K562 (cell line): ENCODE results near the gene CALY. TPM values are rescaled to one million over a fixed set of nuclear protein-coding genes. Genes with fewer than 3 reads are reported as not detected.
A peak's percentile ranks its signal among the peaks of the same experiment; 100 is the strongest.

Source experiments
- ATAC-seq: fragments of 200-7000 bp; cut with Tn5 transposase; 3 replicates; pipeline ENCODE4 v1.9.1; 2020; ENCODE audit warnings: moderate library complexity
- BruUV-seq: library from RNA; stranded (reverse); fragments of 400-500 nt; replicated peaks from 2 replicates; lab custom pipeline; 2021; lab: Mats Ljungman, UMichigan
- CTCF ChIA-PET: fragments of 300-600 bp; formaldehyde crosslinking; extraction: SDS; loops from one replicate; lab custom pipeline; 2021; ENCODE audit warnings: low intra/inter-chr PET ratio; lab: Yijun Ruan, JAX
- POLR2A ChIA-PET: fragments of 300-600, 350-650 bp; sonication (Branson Sonifier 250); formaldehyde crosslinking; extraction: SDS; loops from one replicate; lab custom pipeline; 2021; ENCODE audit warnings: antibody characterized with exemption, inconsistent platforms; lab: Yijun Ruan, JAX
- DNase-seq, 4 experiments: peaks; one replicate each; pipeline versions ENCODE4 v3.0.0 to v3.0.0-alpha.2; 2011 to 2018; ENCODE audit warnings: low spot score in 3 of 4, mixed read lengths in 3 of 4; ENCODE audit errors: extremely low read depth in 1 of 4
- FAIRE-seq: peaks from 2 replicates; lab custom pipeline; 2011; peaks lifted over from hg19 to GRCh38; lab: Jason Lieb, UNC
- H2AFZ ChIP-seq: 2 replicates; pipeline ENCODE4 v1.6.0; 2011; ENCODE audit warnings: low read depth, low read length, control low read depth, inconsistent platforms
- H3K27ac ChIP-seq: fragments of 200-600 bp; 3 replicates; pipeline ENCODE4 v1.8.0; 2011; ENCODE audit warnings: low read depth, mild to moderate bottlenecking, control low read depth, inconsistent platforms, low read length, moderate library complexity, mixed read lengths; ENCODE audit errors: extremely low read depth
- H3K27me3 ChIP-seq, 2 experiments: fragments of 300-600 bp in 1 of 2; 2 replicates in 1 of 2; 3 replicates in 1 of 2; pipeline versions ENCODE4 v1.6.0 to v1.8.0; 2011; ENCODE audit warnings: inconsistent platforms in 2 of 2, low read length in 2 of 2, mild to moderate bottlenecking in 1 of 2, mixed read lengths in 1 of 2, moderate library complexity in 1 of 2; ENCODE audit not compliant: control insufficient read depth in 2 of 2, insufficient read depth in 2 of 2
- H3K36me3 ChIP-seq: fragments of 300-600 bp; 3 replicates; pipeline ENCODE4 v1.8.0; 2011; ENCODE audit warnings: mild to moderate bottlenecking, low read length, inconsistent platforms; ENCODE audit not compliant: control insufficient read depth, insufficient read depth
- H3K4me1 ChIP-seq, 2 experiments: fragments of 200-600 bp in 1 of 2; replicated peaks in 1 of 2; 2 replicates in 1 of 2; 3 replicates in 1 of 2; pipeline versions ENCODE4 v1.5.1 to v1.8.0; 2011; ENCODE audit warnings: inconsistent platforms in 2 of 2, low read length in 2 of 2, mild to moderate bottlenecking in 1 of 2, mixed read lengths in 1 of 2, moderate library complexity in 1 of 2; ENCODE audit not compliant: control insufficient read depth in 2 of 2, insufficient read depth in 2 of 2
- H3K4me2 ChIP-seq: 2 replicates; pipeline ENCODE4 v1.6.1; 2011; ENCODE audit warnings: low read length, control low read depth, inconsistent platforms, mixed read lengths; ENCODE audit not compliant: insufficient read depth
- H3K4me3 ChIP-seq: fragments of 200-600 bp; sonication (generic), shearing (Covaris generic); 2 replicates; pipeline ENCODE4 v1.5.1; 2016; ENCODE audit warnings: control low read depth, inconsistent platforms
- H3K79me2 ChIP-seq: fragments of 200-600 bp; 3 replicates; pipeline ENCODE4 v1.8.0; 2011; ENCODE audit warnings: low read length, inconsistent platforms; ENCODE audit not compliant: control insufficient read depth, insufficient read depth
- H3K9ac ChIP-seq, 2 experiments: 2 replicates each; pipeline versions ENCODE4 v1.6.0 to v1.6.1; 2011; ENCODE audit warnings: low read depth in 2 of 2, low read length in 2 of 2, control low read depth in 1 of 2, inconsistent platforms in 1 of 2, mild to moderate bottlenecking in 1 of 2, mixed read lengths in 1 of 2; ENCODE audit not compliant: insufficient read depth in 1 of 2
- H3K9me1 ChIP-seq: one replicate; pipeline ENCODE4 v1.6.0; 2011; ENCODE audit warnings: inconsistent platforms, mild to moderate bottlenecking, low read length, moderate library complexity; ENCODE audit not compliant: control insufficient read depth, insufficient read depth
- H3K9me3 ChIP-seq: replicated peaks from 2 replicates; pipeline ENCODE4 v1.5.1; 2011; ENCODE audit warnings: low read depth, low read length, inconsistent platforms; ENCODE audit not compliant: control insufficient read depth, insufficient read depth
- H4K20me1 ChIP-seq: replicated peaks from 2 replicates; pipeline ENCODE4 v1.6.1; 2011; ENCODE audit warnings: low read length, inconsistent platforms, mixed read lengths; ENCODE audit not compliant: control insufficient read depth, insufficient read depth
- BCL6 ChIP-seq: fragments of 250-450 bp; sonication (Bioruptor Pico); IDR thresholded peaks from 2 replicates; pipeline ENCODE4 v1.4.0; 2020
- EGR1 ChIP-seq: fragments of 450-650 bp; conservative IDR thresholded peaks from 2 replicates; pipeline ENCODE4 v1.6.1; 2017; ENCODE audit warnings: mild to moderate bottlenecking
- SETDB1 ChIP-seq: IDR thresholded peaks from one replicate; pipeline ENCODE4 v1.6.1; 2012; ENCODE audit warnings: low read length, control low read depth, inconsistent platforms
- SMARCC2 ChIP-seq: fragments of 450-650 bp; IDR thresholded peaks from 2 replicates; pipeline ENCODE4 v1.6.1; 2017; ENCODE audit warnings: antibody characterized with exemption, moderate library complexity, mild to moderate bottlenecking, low read depth
- SOX6 ChIP-seq: fragments of 450-650 bp; IDR thresholded peaks from 2 replicates; pipeline ENCODE4 v1.6.1; 2014; ENCODE audit warnings: mild to moderate bottlenecking
- SPI1 ChIP-seq: IDR thresholded peaks from 2 replicates; pipeline ENCODE4 v1.6.1; 2011; ENCODE audit warnings: low read depth, low read length, control low read depth, borderline replicate concordance
- THRAP3 ChIP-seq: fragments of 450-650 bp; IDR thresholded peaks from 2 replicates; pipeline ENCODE4 v1.6.1; 2016; ENCODE audit warnings: mild to moderate bottlenecking, inconsistent platforms, borderline replicate concordance
- ZBTB17 ChIP-seq: fragments of 450-650 bp; formaldehyde crosslinking; IDR thresholded peaks from 2 replicates; pipeline ENCODE4 v1.4.0; 2020; ENCODE audit warnings: mild to moderate bottlenecking
- ZMIZ1 ChIP-seq, 2 experiments: fragments of 150-350 bp in 1 of 2; IDR thresholded peaks; 2 replicates each; pipeline ENCODE4 v1.6.1; 2012 to 2016; ENCODE audit warnings: low read depth in 2 of 2, low read length in 2 of 2, mild to moderate bottlenecking in 1 of 2, moderate library complexity in 1 of 2
- WGBS: fragments of 100-300 bp; shearing (Covaris generic); methylation state at CpG from one replicate; pipeline ENCODE4 v1.1.6; 2016; ENCODE audit warnings: low coverage, mixed read lengths; ENCODE audit not compliant: insufficient coverage; ENCODE audit errors: missing lambda C conversion rate; 5-methylcytosine and 5-hydroxymethylcytosine counted together
- in situ Hi-C: fragments of 300-500 bp; cut with MboI; formaldehyde crosslinking; loops from 4 replicates; pipeline ENCODE4 v1.15.0; 2018; ENCODE audit warnings: inconsistent platforms, mixed read lengths
- intact Hi-C: fragments of 100-400 bp; cut with micrococcal nuclease; formaldehyde crosslinking; loops from 2 replicates; pipeline ENCODE4 v1.14.2; 2022
- polyA plus RNA-seq, 8 experiments: library from polyadenylated mRNA; depleted of rRNA in 4 of 8; stranded (reverse) in 5 of 8; unstranded in 3 of 8; fragments of >200 nt; fragmentation: Nextera tagmentation in 2 of 8; fragmentation: Illumina TruSeq in 1 of 8; extraction: Ambion mirVana in 2 of 8; extraction: Trizol in 1 of 8; gene quantifications; 2 replicates each; pipeline versions ENCODE4 v1.2.1 to v1.2.3, GENCODE V29; 2011 to 2014; ENCODE audit warnings: inconsistent platforms in 1 of 8, missing spikeins in 1 of 8
- total RNA-seq, 7 experiments: library from RNA; depleted of rRNA in 6 of 7; stranded (reverse); fragments of >200 nt in 6 of 7; fragmentation: Illumina TruSeq in 2 of 7; extraction: Trizol in 2 of 7; gene quantifications; 2 replicates each; pipeline versions ENCODE4 v1.2.1 to v1.2.3, GENCODE V29; 2011 to 2021; ENCODE audit warnings: low replicate concordance in 1 of 7

Gene CALY
- total and polyA plus RNA-seq, 9 of the 15 experiments (the other 6 are each of a cell fraction or from before 2014, with no cell fraction given), result not detected

DNA sequence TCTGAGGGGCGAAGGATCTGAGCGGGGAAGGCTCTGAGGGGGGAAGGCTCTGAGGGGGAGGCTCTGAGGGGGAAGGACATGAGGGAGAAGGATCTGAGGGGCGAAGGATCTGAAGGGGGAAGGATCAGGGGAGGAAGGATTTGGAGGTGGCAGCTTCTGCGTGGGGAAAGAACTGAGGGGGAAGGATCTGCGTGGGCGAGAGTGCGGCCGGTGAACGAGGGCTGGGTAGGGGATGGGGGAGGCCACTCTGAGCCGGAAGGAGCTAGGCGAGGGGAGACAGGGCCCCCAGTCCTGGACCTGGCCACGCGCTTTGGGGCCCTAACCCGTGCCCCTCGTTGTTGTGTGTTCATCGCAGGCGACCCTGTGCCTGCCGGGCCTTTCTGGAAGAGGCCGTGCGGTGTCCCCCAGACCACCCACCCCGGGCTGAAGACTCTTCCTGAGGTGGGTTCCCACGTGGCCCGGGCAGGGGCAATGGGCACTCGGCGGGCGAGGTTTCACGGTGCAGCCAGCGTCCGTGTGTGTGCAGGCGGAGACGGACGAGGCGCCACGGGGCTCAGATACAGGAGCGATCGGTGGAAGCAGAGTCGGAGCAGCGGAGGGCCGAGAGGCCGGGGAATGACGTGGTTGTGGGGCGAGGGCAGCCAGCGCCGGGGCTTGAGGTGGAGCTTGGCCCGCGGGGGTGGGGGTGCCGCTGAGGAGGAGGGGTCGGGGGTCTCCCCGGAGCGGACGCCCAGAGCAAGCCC, 2.0 kb downstream of the CALY start:
- no peak for FAIRE-seq
- Histone ChIP-seq H3K27ac (no peak overlapping the region), H3K27me3 (peaks cover 8 to 12% of the 10 kb centered on the region in 2 experiments; a peak in 4 of 5 replicates)

GRCh38 chr10:133332936-133333699, 3.6 kb downstream of the CALY start:
- ChIA-PET POLR2A (no interaction called here), CTCF (interaction anchor here (0.6 kb wide), 1 partner anchor 116 kb away, joined by 4 read pairs; no protein-coding TSS in a partner anchor)
- FAIRE-seq (no peak), ATAC-seq (no peak), DNase-seq (no peak)
- H3K79me2 ChIP-seq, result no peaks in the 10 kb centered on the region
- H3K9me1 ChIP-seq, result no peaks in the 10 kb centered on the region
- 13% methylated on average over 8 of the region's 30 CpGs for WGBS
- H3K36me3 ChIP-seq, result no peaks in the 10 kb centered on the region
- intact Hi-C loops, result no loop called here
- H2AFZ ChIP-seq, result no peak overlapping the region
- no TSS peak for BruUV-seq
- H3K4me1 ChIP-seq, result peaks cover 0 to 37% of the 10 kb centered on the region in 2 experiments; a peak in 2 of 5 replicates
- H4K20me1 ChIP-seq, result no peaks in the 10 kb centered on the region
- H3K27ac ChIP-seq, result no peak overlapping the region
- H3K9ac ChIP-seq, result no peak overlapping the region
- no peak overlapping the region for H3K4me2 ChIP-seq
- no peak overlapping the region for H3K4me3 ChIP-seq
- peaks cover 8 to 12% of the 10 kb centered on the region in 2 experiments; a peak in 4 of 5 replicates for H3K27me3 ChIP-seq
- no peaks in the 10 kb centered on the region for H3K9me3 ChIP-seq
- in situ Hi-C loops, result loop anchor here (5.0 kb wide), 1 partner anchor 164 kb away; no protein-coding TSS in a partner anchor
- TF ChIP-seq THRAP3, result no peak
- TF ChIP-seq BCL6 (CRISPR knock-in tag), result no peak
- TF ChIP-seq SOX6, result no peak
- TF ChIP-seq SPI1, result no peak
- no peak for TF ChIP-seq ZBTB17 (CRISPR knock-in tag)
- TF ChIP-seq ZMIZ1 (IDR thresholded peaks at IDR 0.05; ENCODE audit: low read depth in 2 of 2, low read length in 2 of 2), result no peak
- TF ChIP-seq SMARCC2, result no peak

More for the DNA sequence above, 2.0 kb downstream of the CALY start:
- H3K9me3 ChIP-seq, result no peaks in the 10 kb centered on the region
- H2AFZ ChIP-seq, result 0 out of 2 replicates have a peak overlapping the region, but pooled peaks have one; percentile 24
- H4K20me1 ChIP-seq, result no peaks in the 10 kb centered on the region
- POLR2A ChIA-PET, result no interaction called here
- H3K9ac ChIP-seq, result 0 out of 4 replicates have a peak overlapping the region, but pooled peaks of 1 of the 2 experiments have one; percentile 35
- H3K79me2 ChIP-seq, result no peaks in the 10 kb centered on the region
- peak overlapping the region; percentile 22 for H3K4me3 ChIP-seq
- DNase-seq, result no peak
- WGBS, result 8% methylated on average over 12 of the region's 51 CpGs
- TF ChIP-seq SETDB1 (no peak), EGR1 (peak; percentile 88)
- in situ Hi-C loops (loop anchor here (5.0 kb wide), 1 partner anchor 163 kb away; no protein-coding TSS in a partner anchor), intact Hi-C loops (no loop called here)
- BruUV-seq, result no TSS peak
- CTCF ChIA-PET, result no interaction called here
- H3K9me1 ChIP-seq, result no peaks in the 10 kb centered on the region
- peak; percentile 68 for ATAC-seq
- H3K36me3 ChIP-seq, result no peaks in the 10 kb centered on the region
- peaks cover 0 to 31% of the 10 kb centered on the region in 2 experiments; a peak in 2 of 5 replicates for H3K4me1 ChIP-seq
- H3K4me2 ChIP-seq, result 0 out of 2 replicates have a peak overlapping the region, but pooled peaks have one; percentile 33
